A673 (cell line): Measurements from ENCODE around the gene IPP. TPM values are rescaled to one million over a fixed set of nuclear protein-coding genes. Genes with fewer than 3 reads are reported as not detected.

ENCODE experiments used
- BruUV-seq: library from RNA; stranded (reverse); fragments of 400-500 nt; replicated peaks from 2 replicates; lab custom pipeline; 2021; lab: Mats Ljungman, UMichigan
- CTCF ChIA-PET: fragments of 300-600 bp; sonication (Branson Sonifier 250); formaldehyde crosslinking; loops from one replicate; lab custom pipeline; 2022; ENCODE audit warnings: antibody characterized with exemption; lab: Charles Lee
- POLR2A ChIA-PET: fragments of 300-600 bp; sonication (Branson Sonifier 250); formaldehyde crosslinking; loops from one replicate; lab custom pipeline; 2022; ENCODE audit warnings: antibody characterized with exemption; ENCODE audit not compliant: low non-redundant PET; lab: Charles Lee
- DNase-seq: peaks from one replicate; pipeline ENCODE4 v3.0.0-alpha.2; 2015; ENCODE audit warnings: low spot score
- H3K27ac ChIP-seq: fragments of 200-600 bp; sonication (generic); 2 replicates; pipeline ENCODE4 v1.5.1; 2016; ENCODE audit warnings: mixed run types, low read depth, mild to moderate bottlenecking, mixed read lengths, antibody characterized with exemption, low read length; ENCODE audit not compliant: poor library complexity, severe bottlenecking
- H3K27me3 ChIP-seq: fragments of 200-600 bp; sonication (generic); replicated peaks from 2 replicates; pipeline ENCODE4 v1.6.1; 2017; ENCODE audit warnings: mixed run types, low read depth, mild to moderate bottlenecking, mixed read lengths, antibody characterized with exemption, low read length; ENCODE audit not compliant: insufficient read depth, poor library complexity
- H3K36me3 ChIP-seq: fragments of 200-600 bp; sonication (generic); 2 replicates; pipeline ENCODE4 v1.6.1; 2016; ENCODE audit warnings: mixed run types, mild to moderate bottlenecking, mixed read lengths, antibody characterized with exemption, low read length; ENCODE audit not compliant: insufficient read depth, poor library complexity, severe bottlenecking
- H3K4me1 ChIP-seq: fragments of 200-600 bp; sonication (generic); 2 replicates; pipeline ENCODE4 v1.6.1; 2017; ENCODE audit warnings: mixed run types, mild to moderate bottlenecking, mixed read lengths, antibody characterized with exemption, low read length; ENCODE audit not compliant: insufficient read depth, poor library complexity, severe bottlenecking
- H3K4me3 ChIP-seq: fragments of 200-600 bp; sonication (generic); 2 replicates; pipeline ENCODE4 v1.5.1; 2016; ENCODE audit warnings: low read depth, mixed run types, mild to moderate bottlenecking, mixed read lengths, low read length; ENCODE audit not compliant: poor library complexity, severe bottlenecking
- H3K9me3 ChIP-seq: fragments of 200-600 bp; sonication (generic); 2 replicates; pipeline ENCODE4 v1.6.1; 2016; ENCODE audit warnings: mixed run types, low read depth, mild to moderate bottlenecking, mixed read lengths, antibody characterized with exemption, low read length; ENCODE audit not compliant: poor library complexity, severe bottlenecking
- CTCF ChIP-seq: fragments of 300-800, 200-600 bp; sonication (generic); conservative IDR thresholded peaks from 2 replicates; pipeline ENCODE4 v1.5.1; 2017; ENCODE audit warnings: low read depth, mild to moderate bottlenecking, antibody characterized with exemption, low read length, moderate library complexity, mixed read lengths
- EZH2 ChIP-seq: fragments of 200-600 bp; sonication (generic); IDR thresholded peaks from 2 replicates; pipeline ENCODE4 v1.6.1; 2017; ENCODE audit warnings: borderline replicate concordance, low read depth, mild to moderate bottlenecking, mixed read lengths, antibody characterized with exemption, low read length; ENCODE audit not compliant: poor library complexity, severe bottlenecking
- intact Hi-C: fragments of 100-400 bp; cut with micrococcal nuclease; formaldehyde crosslinking; loops from one replicate; pipeline ENCODE4 v1.10.0; 2022; ENCODE audit not compliant: unreplicated experiment
- total RNA-seq: library from RNA; stranded (reverse); gene quantifications from 2 replicates; pipeline ENCODE4 v1.2.3, GENCODE V29; 2021

Gene IPP
- total RNA-seq, 1 experiment from 2014 or later, result 15.7 TPM

- no peaks in the 10 kb centered on the region for H3K36me3 ChIP-seq
- TF ChIP-seq CTCF, result no peak
- no peak for TF ChIP-seq EZH2
- H3K27me3 ChIP-seq, result no peaks in the 10 kb centered on the region
- no peaks in the 10 kb centered on the region for H3K9me3 ChIP-seq
- H3K4me3 ChIP-seq, result no peak overlapping the region
- POLR2A ChIA-PET, result no interaction called here
- CTCF ChIA-PET, result no interaction called here
- BruUV-seq, result no TSS peak
- intact Hi-C loops, result no loop called here
- DNase-seq, result no peak
- no peak overlapping the region for H3K27ac ChIP-seq
- peaks cover 16% of the 10 kb centered on the region for H3K4me1 ChIP-seq
Measured at GRCh38 chr1:45793942-45794604, 43.6 kb upstream of the IPP start.

GRCh38 chr1:45792744-45793143 lies 42.3 kb upstream of the IPP start:
- Histone ChIP-seq H3K4me3 (no peak overlapping the region), H3K27me3 (no peaks in the 10 kb centered on the region), H3K27ac (no peak overlapping the region), H3K36me3 (no peaks in the 10 kb centered on the region), H3K4me1 (peaks cover 9% of the 10 kb centered on the region), H3K9me3 (no peaks in the 10 kb centered on the region)
- no TSS peak for BruUV-seq
- POLR2A ChIA-PET, result no interaction called here
- intact Hi-C loops, result no loop called here
- CTCF ChIA-PET, result no interaction called here
- TF ChIP-seq CTCF (no peak), EZH2 (no peak)
- DNase-seq, result no peak

- DNase-seq, result no peak
- no peak overlapping the region for H3K27ac ChIP-seq
- TF ChIP-seq CTCF, result no peak
- no peak for TF ChIP-seq EZH2
- POLR2A ChIA-PET, result no interaction called here
- intact Hi-C loops, result no loop called here
- CTCF ChIA-PET, result no interaction called here
- H3K36me3 ChIP-seq, result no peaks in the 10 kb centered on the region
- no TSS peak for BruUV-seq
- H3K4me3 ChIP-seq, result no peak overlapping the region
- H3K9me3 ChIP-seq, result no peaks in the 10 kb centered on the region
- H3K27me3 ChIP-seq, result no peaks in the 10 kb centered on the region
- no peaks in the 10 kb centered on the region for H3K4me1 ChIP-seq
Measured at GRCh38 chr1:45789601-45790000, 39.1 kb upstream of the IPP start.
